MV-4-11 (cell line): ENCODE results near the gene HMCN2.
"Not testable (repeated sequence)": the region's sequence is repeated elsewhere in the genome, so short reads cannot be mapped to it uniquely, and the experiment has no call there.

Source experiments
- DNase-seq: peaks from one replicate; lab custom pipeline; 2025; lab: John Stamatoyannopoulos, UW

The HMCN2 gene

DNA sequence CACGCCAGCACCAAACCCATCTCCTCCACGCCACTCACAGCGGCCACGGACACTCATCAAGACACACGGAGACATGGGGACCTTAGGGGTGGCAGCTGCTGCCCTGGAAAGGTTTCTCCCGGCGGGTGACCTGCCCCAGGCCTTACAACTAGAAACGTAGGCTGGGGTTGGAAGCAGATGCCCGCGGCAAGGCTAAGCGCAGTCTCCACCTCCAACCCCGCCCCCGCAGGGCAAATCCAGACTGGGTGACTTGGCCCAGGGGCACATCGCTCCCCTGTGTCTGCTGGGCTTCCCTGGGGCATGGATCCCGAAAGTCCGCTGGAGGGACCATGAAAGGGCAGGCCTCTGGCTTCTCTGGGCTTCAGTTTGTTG lies 167.2 kb downstream of the HMCN2 start:
- no peak for DNase-seq

DNA sequence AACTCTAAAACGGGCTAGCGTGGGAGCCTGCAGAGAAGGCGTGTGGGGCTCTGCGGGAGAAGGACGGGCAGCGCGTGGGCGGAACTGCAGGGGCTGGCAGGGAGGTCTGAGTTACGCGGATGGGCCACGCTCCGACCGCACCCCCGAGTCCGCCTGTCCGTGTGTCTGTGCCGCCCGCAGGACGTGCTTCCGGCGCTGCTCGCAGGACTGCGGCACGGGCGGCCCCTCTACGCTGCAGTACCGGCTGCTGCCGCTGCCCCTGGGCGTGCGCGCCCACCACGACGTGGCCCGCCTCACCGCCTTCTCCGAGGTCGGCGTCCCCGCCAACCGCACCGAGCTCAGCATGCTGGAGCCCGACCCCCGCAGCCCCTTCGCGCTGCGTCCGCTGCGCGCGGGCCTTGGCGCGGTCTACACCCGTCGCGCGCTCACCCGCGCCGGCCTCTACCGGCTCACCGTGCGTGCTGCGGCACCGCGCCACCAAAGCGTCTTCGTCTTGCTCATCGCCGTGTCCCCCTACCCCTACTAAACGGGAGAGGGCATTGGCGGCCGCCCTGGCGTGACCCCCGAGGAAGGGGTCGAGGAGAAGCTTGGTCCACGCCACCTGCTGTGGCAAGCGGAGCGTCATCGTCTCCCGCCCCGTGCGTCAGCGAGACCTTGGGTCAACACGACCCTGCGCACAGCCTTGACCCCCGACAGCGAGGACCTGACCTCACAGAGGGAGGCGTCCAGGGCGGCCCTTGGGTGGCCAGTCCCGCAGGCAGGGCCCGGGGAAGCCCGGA lies 167.8 kb downstream of the HMCN2 start:
- peak; percentile 17 for DNase-seq

DNA sequence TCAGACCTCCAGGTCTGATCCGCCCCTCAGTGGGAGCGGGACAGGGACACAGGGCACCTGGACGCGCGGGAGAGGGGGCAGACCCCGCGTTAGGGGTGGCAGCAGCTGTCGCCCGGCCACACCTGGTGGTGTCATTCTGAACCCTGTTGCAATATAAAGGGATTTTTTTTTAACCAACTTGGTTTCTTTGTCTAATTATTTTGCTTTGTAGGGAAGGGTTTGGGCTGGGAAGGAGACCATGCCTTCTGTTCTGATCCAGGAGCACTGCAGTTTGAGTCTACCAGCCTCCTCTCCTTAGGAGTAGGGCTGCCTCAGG lies 168.3 kb downstream of the HMCN2 start:
- DNase-seq = no peak

DNA sequence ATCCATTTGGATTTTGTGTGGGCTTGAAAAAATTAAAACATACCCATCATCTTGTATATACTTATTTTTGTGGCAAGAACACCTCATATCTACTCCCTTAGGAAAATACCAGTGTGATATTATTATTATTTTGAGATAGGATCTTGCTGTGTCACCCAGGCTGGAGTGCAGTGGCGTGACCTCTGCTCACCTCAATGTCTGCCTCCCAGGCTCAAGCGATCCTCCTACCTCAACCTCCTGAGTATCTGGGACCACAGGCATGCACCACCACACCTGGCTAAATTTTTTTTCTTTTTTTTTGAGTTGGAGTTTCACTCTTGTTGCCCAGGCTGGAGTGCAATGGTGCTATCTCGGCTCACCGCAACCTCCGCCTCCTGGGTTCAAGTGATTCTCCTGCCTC lies 169.1 kb downstream of the HMCN2 start:
- DNase-seq = not testable (repeated sequence)

DNA sequence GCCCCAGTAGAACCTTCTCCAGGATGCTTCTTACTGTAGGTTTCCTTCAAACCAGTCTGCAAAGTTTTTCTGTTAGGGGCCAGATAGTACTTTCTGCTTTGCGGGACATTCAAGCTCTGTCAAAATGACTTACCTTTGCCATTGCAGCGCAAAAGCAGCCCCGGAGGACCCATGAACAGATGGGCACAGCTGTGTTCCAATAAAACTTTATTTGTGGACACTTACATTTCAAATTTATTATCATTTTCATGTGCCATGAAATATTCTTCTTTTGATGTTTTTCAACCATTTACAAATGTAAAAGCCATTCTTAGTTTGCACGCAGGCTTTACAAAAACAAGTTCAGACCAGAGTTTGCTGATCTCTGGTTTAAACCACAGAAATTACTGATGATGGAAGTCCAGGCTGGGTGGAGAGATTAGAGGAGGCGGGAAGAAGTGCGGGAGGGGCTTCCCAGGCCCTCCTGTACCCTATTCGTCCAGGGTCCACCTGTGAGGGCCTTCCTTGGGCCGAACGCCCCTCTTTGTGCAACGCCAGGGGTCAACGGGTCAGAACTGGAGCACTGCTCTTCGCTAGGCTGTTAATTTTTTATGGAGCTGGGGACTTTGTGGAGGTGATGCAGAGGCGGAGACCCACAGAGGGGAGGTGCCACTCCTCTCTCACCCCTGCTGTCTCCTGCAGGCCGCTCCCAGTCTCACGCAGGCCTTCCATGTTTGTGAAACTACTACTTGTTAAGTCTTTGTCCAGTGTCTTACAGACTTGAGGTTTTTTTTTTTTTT lies 171.6 kb downstream of the HMCN2 start:
- no peak for DNase-seq

DNA sequence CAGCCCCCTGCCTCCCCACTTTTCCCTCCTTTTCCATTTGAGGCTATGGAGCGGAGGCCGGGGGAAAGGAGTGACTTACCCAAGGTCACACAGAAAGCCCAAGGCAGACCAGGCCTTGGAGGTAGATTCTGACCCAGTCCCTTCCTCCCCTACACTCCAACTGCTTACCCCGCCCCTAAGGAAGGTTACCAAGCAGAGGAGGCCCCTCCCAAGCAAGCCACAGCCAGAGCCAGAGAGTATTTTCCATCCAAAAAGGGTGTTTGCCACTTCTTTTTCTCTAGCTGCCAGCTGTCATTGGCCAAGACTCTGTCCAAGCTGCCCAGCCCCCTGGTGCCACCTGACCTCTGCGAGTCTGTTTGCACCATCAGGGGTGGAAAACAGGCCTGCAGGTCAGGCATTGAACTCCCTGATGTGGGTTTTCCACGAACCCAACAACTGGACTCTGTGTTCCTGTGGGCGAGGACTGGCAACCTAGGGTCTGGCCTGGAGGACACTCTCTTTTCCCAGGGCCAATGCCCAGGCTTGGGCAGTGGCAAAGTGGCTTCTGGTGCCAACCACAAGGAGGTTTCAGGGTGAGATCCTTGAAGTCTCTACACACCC lies 172.9 kb downstream of the HMCN2 start:
- DNase-seq = no peak

DNA sequence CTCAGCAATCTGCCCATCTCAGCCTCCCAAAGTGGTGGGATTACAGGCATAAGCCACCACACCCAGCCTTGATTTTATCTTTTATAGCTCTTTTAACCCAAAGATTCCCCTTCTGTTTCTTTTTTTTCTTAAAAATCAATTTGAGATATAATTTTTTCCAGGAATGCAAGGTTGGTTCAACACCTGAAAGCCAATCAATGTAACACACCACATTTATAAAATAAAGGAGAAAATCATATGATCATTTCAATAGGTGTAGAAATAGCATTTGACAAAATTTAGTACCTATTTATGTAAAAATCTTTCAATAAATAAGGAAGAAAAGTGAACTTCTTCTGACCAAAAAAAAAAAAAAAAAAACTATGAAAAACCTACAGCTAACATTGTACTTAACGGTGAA lies 175.5 kb downstream of the HMCN2 start:
- DNase-seq = no peak

DNA sequence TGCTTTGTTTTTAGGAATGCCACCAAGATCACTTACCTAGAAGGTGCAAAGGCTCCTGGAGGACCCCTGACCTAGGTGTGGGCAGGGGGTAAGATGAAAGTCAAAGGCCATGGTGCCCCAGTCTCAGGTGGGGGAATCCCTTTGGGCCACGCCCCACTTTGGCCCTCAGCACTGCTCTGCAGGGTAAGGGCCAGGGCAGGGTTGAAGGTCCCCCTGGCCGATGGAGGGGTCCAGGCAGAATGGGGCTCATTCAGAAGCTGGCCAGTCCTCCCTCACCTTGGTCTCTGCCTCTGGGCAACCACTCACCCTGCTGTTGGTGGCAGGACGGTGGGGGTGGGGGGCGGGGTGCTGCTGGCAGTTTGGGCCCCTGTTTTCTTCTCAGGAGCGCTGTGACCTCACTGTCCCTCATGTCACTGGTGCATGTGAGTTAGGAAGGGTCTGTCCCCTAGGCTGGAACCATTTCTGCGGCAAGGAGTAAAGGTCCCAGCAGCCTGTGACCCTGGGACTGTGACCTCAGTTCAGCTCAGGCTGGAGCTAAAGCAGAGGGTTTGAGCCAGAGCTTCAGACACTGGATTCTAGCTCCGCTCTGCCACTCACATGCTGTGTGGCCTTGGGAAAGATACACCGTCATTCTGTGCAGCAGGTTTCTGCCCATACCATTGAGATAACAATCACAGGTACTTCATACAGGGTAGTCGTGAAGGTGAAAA lies 177.3 kb downstream of the HMCN2 start:
- DNase-seq = no peak

DNA sequence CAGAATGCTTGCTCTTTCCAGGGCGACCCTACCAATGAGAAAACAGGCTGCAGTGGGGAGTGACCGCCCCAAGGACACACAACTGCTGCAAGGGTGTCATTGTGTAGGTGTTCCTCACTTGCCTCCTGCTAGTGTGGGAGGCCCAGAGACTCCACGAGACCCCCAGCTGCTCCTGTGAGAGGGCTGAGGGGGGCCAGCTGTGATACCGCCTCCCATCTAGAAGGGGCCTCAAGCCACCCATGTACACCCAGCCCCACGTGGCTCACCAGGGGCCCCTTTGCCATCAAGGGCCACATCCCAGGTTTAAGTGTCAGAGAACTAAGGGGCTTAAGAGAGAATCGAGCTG lies 177.9 kb downstream of the HMCN2 start:
- no peak for DNase-seq

DNA sequence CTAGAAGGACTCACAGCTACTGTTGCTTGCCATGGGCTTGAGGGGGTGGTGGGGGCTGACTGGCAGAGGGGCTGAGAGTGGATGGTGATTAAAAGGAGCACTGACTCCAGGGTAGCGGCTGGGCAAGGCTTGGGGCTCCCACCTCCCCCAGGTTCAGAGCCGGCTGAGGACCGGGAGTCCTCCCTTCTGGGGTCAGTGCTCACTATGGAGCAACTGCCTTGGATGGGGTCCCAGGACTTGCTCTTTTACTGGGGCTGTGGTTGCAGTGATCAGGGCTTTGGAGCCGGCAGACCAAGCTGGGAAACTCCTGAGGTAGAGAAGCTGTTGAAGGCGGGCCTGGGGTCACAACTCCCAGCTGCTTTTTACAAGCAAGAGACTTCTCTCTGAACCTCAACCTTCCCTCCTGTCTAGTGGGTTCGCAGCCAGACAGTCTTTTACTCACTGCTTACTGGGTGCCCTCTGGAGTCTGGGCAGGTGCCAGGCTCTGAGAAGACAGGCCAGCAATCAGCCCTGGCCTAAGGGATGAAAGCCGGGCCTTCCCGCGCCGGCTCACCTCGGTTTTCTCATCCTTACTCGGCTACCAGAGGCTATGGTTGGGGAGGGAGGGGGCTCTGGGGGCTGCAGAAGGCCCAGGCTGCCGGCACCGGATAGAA lies 178.4 kb downstream of the HMCN2 start:
- no peak for DNase-seq

DNA sequence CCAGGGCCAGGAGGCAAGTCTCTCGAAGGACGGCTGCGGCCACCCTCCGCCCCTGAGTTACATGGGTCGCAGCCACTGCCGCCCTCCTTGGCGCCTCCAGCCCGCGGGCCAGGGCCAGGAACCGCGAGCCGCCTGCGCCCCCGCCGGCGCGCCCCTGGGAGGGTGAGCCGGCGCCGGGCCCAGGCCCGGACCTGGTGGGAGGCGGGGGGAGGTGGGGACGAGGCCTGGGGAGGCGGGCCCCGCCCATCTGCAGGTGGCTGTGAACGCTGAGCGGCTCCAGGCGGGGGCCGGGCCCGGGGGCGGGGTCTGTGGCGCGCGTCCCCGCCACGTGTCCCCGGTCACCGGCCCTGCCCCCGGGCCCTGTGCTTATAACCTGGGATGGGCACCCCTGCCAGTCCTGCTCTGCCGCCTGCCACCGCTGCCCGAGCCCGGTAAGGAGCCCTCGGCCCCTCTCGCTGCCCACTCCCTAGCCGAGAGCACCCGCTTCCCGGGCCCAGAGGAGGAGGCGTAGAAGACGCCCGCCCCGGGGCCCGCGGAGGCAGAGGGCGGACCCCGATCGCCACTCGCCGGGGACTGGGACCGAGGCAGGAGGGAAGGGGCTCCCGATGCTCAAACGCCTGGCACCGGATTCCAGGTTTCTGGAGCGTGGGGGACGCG lies 179.1 kb downstream of the HMCN2 start, which contains the start of gene ASS1:
ASS1 (plus strand) TSS at position 397 of the 657 bp plus-strand sequence. CDS start 7,268 bp downstream, outside the sequence.
- DNase-seq = peak; percentile 40

DNA sequence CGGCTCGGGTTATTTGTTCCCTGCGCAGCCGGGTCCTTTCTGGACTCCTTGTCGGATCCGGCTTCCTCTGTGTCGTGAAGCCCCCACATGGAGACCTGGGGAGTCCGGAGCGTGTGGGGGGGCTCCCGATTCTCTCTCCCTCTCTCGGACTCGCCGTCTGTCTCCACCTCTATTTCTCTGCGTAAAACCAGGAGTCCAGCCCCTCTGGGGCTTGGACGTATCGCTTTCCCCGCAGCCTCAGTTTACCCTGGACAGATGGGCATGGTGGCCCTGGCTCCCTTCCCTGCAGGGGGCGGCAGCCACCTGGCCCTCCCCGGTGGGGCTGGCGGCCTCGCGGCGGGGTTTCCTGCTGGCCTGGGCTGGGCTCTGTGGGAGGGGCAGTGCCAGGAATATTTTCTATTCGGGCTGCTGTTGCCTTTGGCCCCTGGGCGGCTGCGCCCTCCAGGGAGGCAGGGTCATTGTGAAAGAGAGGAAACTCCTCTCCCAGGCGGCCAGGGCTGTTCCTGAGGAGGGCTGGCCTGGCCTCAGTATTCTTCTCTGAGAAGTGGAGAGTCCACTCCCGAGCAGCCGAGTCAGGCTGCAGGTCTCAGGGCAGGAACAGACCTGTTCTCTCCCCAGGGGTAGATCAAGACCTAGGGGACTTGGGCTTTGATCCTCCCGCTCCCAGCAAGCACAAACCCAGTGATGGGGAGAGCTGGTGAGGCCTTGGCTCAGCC lies 179.9 kb downstream of the HMCN2 start:
- peak; percentile 46 for DNase-seq

DNA sequence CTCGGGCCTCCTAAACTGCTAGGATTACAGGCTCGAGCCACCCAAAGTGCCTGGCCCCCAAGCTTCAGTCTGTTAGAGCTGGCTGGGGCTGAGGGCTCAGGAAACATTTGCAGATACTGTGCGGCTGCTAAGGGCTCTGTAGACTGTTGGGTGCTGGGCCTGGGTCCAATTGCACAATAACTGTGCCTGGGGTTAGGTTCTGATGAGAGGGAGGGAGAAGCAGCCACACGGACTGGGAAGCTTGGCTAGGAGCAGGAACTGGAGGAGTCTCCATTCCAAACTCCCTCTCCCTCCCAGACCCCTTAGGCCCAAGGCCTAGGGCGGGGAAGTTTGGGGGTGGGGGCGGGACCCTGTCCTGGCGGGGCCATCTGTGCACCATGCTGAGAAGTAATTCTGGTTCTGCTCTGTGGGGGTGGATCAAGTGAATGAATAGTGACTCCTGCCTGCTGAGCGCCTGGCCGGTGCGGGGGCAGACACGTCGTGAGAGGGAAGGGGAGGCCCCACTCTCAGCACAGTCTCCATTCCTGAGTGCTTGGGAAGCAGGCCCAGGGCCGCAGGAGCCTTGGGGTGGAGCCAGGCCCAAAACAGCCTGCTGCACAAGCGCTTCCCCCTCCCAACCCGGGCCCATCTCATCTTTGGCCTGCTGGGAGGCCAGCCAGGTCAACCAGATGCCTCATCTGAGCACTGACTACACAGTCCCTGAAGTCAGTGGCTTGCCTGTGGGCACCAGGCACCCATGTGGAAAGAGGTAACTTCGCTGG lies 180.7 kb downstream of the HMCN2 start:
- DNase-seq = peak; percentile 60

DNA sequence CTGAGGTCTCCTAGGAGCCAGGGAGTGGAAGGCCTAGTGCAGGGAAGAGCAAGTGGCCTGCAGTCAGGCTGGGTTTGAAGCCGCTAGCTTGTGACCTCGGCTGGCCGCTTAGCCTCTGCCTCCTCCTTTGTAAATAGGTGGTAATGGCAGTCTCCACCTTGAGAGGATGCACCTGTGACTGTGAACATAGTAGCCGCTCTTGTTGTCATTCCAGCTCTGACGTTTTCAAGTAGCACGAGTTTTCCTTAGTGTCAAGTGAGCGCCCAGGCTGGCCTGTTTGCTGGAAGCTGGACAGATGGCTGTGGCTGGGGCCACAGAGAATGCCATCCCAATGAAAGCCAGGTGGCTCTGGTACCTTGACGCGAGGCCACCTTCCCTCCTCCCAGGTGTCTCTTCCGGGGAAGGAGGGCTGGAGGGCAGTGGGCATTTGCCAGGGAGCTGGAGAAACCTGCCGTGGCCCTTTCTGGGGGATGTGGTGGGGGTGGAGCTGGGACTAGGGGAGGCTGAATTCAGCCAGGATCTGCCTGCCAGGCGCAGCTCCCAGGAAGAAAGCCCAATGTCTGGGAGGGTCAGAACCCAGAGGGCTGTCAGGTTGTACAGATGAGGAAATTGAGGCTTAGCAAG lies 181.7 kb downstream of the HMCN2 start:
- no peak for DNase-seq

DNA sequence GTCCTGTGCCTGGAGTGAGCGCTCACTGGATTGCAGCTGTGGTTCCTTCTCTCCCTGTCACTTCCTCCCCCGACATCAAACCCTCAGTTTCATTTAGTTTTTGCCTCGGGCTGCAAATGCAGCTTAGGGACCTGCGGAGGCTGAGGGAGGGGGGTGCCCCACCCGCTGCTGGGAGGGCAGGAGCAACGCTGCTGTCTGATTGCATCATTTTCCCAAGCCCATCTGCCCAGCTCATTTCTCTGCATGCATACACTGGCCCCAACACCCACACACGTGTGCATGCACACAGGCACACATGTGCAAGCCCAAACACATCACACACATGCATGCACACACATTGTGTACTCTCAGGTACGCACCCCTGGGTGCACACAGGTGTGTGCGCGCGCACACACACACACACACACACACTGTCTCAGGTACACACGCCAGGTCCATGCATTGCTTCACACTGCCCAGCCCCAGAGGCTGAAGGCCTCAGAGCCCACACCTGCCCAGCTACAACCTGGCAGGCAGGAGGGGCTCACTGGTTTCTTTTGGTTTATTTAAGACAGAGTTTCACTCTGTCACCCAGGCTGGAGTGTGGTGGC lies 182.6 kb downstream of the HMCN2 start:
- DNase-seq = peak; percentile 97

DNA sequence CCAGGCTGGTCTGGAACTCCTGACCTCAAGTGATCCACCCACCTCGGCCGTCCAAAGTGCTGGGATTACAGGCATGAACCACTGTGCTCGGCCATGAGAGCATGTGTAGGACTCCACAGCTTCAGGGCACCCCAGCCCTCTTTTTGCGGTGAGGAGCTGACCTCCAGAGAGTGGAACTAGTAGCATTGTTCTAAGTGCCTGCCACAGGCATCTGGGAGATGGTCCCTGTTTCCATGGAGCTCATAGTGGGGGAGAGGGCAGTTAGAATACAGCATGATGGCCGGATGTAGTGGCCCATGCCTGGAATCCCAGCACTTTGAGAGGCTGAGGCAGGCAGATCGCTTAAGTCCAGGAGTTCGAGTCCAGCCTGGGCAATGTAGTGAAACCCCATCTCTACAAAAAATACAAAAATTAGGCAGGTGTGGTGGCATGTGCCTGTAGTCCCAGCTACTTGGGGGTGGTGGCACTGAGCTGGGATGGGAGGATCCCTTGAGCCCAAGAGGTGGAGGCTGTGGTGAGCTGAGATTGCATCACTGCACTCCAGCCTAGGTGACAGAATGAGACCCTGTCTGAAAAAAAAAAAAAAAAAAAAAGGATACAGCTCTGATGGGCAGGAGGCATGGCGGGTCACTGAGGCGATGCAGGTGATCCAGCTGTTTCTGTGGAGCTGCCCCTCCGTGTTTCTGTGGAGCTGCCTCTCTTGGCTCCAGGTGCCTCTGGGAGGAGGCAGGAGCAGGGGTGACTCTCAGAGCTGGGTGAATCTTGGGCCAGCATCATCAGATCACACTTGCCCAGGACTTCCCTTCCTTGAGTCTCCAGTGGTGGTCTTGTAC lies 183.4 kb downstream of the HMCN2 start:
- no peak for DNase-seq

DNA sequence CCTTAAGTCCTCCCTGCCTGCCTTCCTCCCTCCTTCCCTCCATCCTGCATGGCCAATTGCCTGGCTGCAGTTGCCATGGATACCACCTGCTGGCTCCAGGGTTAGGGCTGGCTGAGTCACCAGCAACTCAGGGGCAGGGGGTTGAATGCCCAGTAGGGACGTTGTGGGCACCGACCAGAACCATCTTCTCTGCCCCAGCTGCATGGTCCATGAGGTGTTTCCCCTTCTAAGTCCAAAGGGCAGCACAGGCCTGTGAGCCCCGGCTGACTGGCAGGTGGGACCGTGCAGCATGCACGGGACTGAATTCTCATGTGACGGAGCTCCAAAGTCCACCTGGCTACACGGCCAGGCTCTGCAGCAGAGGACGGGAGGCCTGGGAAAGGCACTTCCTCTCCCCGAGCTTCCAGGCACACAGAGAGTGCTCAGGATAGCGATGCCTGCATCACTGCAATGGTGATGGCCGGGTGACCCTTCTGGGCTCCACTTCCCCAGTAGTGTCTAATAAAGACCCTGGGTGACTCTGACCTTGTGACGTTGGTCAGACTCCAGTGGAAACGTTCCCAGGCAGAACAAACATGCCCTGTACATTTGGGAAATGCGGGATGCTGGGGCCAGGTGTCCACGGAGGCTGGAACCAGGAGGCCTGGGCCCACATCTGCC lies 184.9 kb downstream of the HMCN2 start:
- no peak for DNase-seq

DNA sequence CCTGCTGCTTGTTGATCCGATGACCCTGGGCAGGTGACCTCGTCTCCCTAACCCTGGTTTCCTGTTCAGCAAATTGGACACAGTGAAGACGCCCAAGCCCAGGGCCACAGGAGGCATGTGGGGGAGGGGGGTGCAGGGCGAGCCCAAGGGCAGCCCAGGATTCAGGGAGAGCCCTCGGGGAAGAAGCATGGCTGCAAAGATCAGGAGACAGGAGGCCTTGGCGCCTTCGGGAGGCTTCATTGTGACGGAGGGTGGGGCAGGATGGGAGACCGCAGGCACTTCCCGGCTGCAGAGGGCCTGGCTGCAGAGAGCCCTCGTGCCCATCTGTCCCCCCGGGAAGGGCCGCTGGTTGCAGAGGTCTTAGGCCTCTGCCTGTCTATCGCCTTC lies 185.4 kb downstream of the HMCN2 start:
- no peak for DNase-seq
